ENCODE data around the gene HOXB4.

GRCh38 chr17:48605409-48605919, 27.3 kb upstream of the HOXB4 start:
- TF ChIP-seq, protein P1, sequence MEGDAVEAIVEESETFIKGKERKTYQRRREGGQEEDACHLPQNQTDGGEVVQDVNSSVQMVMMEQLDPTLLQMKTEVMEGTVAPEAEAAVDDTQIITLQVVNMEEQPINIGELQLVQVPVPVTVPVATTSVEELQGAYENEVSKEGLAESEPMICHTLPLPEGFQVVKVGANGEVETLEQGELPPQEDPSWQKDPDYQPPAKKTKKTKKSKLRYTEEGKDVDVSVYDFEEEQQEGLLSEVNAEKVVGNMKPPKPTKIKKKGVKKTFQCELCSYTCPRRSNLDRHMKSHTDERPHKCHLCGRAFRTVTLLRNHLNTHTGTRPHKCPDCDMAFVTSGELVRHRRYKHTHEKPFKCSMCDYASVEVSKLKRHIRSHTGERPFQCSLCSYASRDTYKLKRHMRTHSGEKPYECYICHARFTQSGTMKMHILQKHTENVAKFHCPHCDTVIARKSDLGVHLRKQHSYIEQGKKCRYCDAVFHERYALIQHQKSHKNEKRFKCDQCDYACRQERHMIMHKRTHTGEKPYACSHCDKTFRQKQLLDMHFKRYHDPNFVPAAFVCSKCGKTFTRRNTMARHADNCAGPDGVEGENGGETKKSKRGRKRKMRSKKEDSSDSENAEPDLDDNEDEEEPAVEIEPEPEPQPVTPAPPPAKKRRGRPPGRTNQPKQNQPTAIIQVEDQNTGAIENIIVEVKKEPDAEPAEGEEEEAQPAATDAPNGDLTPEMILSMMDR (IDR thresholded peaks at IDR 0.05; ENCODE audit: low read depth, low read length) = no peak
- TF ChIP-seq EZH2phosphoT487 (IDR thresholded peaks at IDR 0.05; ENCODE audit: low read depth) = no peak
